Ectodermal cell (in vitro differentiated cells): ENCODE data around the gene TRIM44.

Experiments used
- H3K27ac ChIP-seq: 2 replicates; pipeline ENCODE4 v1.7.0; 2013; ENCODE audit warnings: mild to moderate bottlenecking, low read depth, low read length; ENCODE audit not compliant: insufficient read depth, poor library complexity, severe bottlenecking
- H3K27me3 ChIP-seq: 2 replicates; pipeline ENCODE4 v1.7.0; 2013; ENCODE audit warnings: mild to moderate bottlenecking, low read length; ENCODE audit not compliant: insufficient read depth, control insufficient read depth, poor library complexity, severe bottlenecking
- H3K36me3 ChIP-seq: one replicate; pipeline ENCODE4 v1.7.0; 2013; ENCODE audit warnings: low read length; ENCODE audit not compliant: control insufficient read depth, insufficient read depth
- H3K4me1 ChIP-seq: one replicate; pipeline ENCODE4 v1.7.0; 2013; ENCODE audit warnings: low read length; ENCODE audit not compliant: control insufficient read depth, insufficient read depth
- H3K4me3 ChIP-seq: 2 replicates; pipeline ENCODE4 v1.7.0; 2013; ENCODE audit warnings: low read depth, low read length, control low read depth; ENCODE audit not compliant: insufficient read depth
- H3K9me3 ChIP-seq: 2 replicates; pipeline ENCODE4 v1.7.0; 2013; ENCODE audit warnings: mild to moderate bottlenecking, low read length, moderate library complexity; ENCODE audit not compliant: control insufficient read depth
- WGBS, 2 experiments: methylation state at CpG; one replicate each; pipeline ENCODE4 v1.1.7; 2013; ENCODE audit warnings: missing lambda C conversion rate in 2 of 2; 5-methylcytosine and 5-hydroxymethylcytosine counted together

TRIM44 gene

GRCh38 chr11:35671396-35672127 lies 9.0 kb downstream of the TRIM44 start:
- H3K4me3 ChIP-seq: no peak overlapping the region
- no peaks in the 10 kb centered on the region for H3K9me3 ChIP-seq
- WGBS, 2 experiments: 96 to 98% methylated on average over 3 of the region's 3 CpGs

GRCh38 chr11:35672608-35673007 lies 10.0 kb downstream of the TRIM44 start:
- Histone ChIP-seq H3K36me3 (no peaks in the 10 kb centered on the region), H3K4me1 (no peaks in the 10 kb centered on the region), H3K4me3 (no peak overlapping the region), H3K27ac (no peak overlapping the region), H3K27me3 (no peaks in the 10 kb centered on the region), H3K9me3 (no peaks in the 10 kb centered on the region)
- WGBS, 2 experiments: 90 to 91% methylated on average over 3 of the region's 3 CpGs

More at GRCh38 chr11:35671396-35672127, 9.0 kb downstream of the TRIM44 start:
- Histone ChIP-seq H3K27me3 (no peaks in the 10 kb centered on the region), H3K4me1 (no peaks in the 10 kb centered on the region), H3K27ac (no peak overlapping the region), H3K36me3 (no peaks in the 10 kb centered on the region)

GRCh38 chr11:35675901-35676610 lies 13.5 kb downstream of the TRIM44 start:
- 83 to 100% methylated on average over 1 of the region's 1 CpG for WGBS, 2 experiments

GRCh38 chr11:35676611-35676965 lies 14.0 kb downstream of the TRIM44 start:
- no peaks in the 10 kb centered on the region for H3K4me1 ChIP-seq
- H3K27ac ChIP-seq: no peak overlapping the region
- WGBS, 2 experiments: 93 to 95% methylated on average over 1 of the region's 1 CpG
- no peak overlapping the region for H3K4me3 ChIP-seq
- H3K9me3 ChIP-seq: no peaks in the 10 kb centered on the region
- H3K27me3 ChIP-seq: no peaks in the 10 kb centered on the region
- no peaks in the 10 kb centered on the region for H3K36me3 ChIP-seq

More at GRCh38 chr11:35675901-35676610, 13.5 kb downstream of the TRIM44 start:
- Histone ChIP-seq H3K27me3 (no peaks in the 10 kb centered on the region), H3K9me3 (no peaks in the 10 kb centered on the region), H3K36me3 (no peaks in the 10 kb centered on the region), H3K4me1 (no peaks in the 10 kb centered on the region), H3K27ac (no peak overlapping the region), H3K4me3 (no peak overlapping the region)

- Histone ChIP-seq H3K9me3 (no peaks in the 10 kb centered on the region), H3K27me3 (no peaks in the 10 kb centered on the region), H3K4me3 (no peak overlapping the region), H3K36me3 (no peaks in the 10 kb centered on the region), H3K27ac (no peak overlapping the region), H3K4me1 (peaks cover 8% of the 10 kb centered on the region)
- WGBS, 2 experiments: 100% methylated on average over 1 of the region's 1 CpG
Observed at GRCh38 chr11:35677904-35678303, 15.3 kb downstream of the TRIM44 start.

GRCh38 chr11:35678471-35678870 lies 15.9 kb downstream of the TRIM44 start:
- 94 to 97% methylated on average over 3 to 4 of the region's 4 CpGs for WGBS, 2 experiments
- Histone ChIP-seq H3K27me3 (no peaks in the 10 kb centered on the region), H3K9me3 (no peaks in the 10 kb centered on the region), H3K4me3 (no peak overlapping the region), H3K36me3 (no peaks in the 10 kb centered on the region), H3K27ac (no peak overlapping the region), H3K4me1 (peaks cover 9% of the 10 kb centered on the region)

- Histone ChIP-seq H3K27ac (no peak overlapping the region), H3K27me3 (no peaks in the 10 kb centered on the region), H3K36me3 (no peaks in the 10 kb centered on the region), H3K4me3 (no peak overlapping the region), H3K4me1 (peaks cover 9% of the 10 kb centered on the region), H3K9me3 (no peaks in the 10 kb centered on the region)
- 88 to 96% methylated on average over 1 of the region's 1 CpG for WGBS, 2 experiments
Observed at GRCh38 chr11:35678975-35679374, 16.4 kb downstream of the TRIM44 start.

- H3K27me3 ChIP-seq: no peaks in the 10 kb centered on the region
- no peak overlapping the region for H3K27ac ChIP-seq
- WGBS, 2 experiments: 92% methylated on average over 1 of the region's 1 CpG; no CpG with 5 or more reads in 1 of the 2 experiments
- no peaks in the 10 kb centered on the region for H3K9me3 ChIP-seq
- no peaks in the 10 kb centered on the region for H3K36me3 ChIP-seq
- peaks cover 9% of the 10 kb centered on the region for H3K4me1 ChIP-seq
- no peak overlapping the region for H3K4me3 ChIP-seq
Observed at GRCh38 chr11:35680506-35680905, 17.9 kb downstream of the TRIM44 start.

- WGBS, 2 experiments: 97 to 100% methylated on average over 1 of the region's 1 CpG
- H3K27ac ChIP-seq: no peak overlapping the region
- peaks cover 9% of the 10 kb centered on the region for H3K4me1 ChIP-seq
- no peaks in the 10 kb centered on the region for H3K36me3 ChIP-seq
- H3K9me3 ChIP-seq: no peaks in the 10 kb centered on the region
- H3K27me3 ChIP-seq: no peaks in the 10 kb centered on the region
- H3K4me3 ChIP-seq: no peak overlapping the region
Observed at GRCh38 chr11:35681163-35681767, 18.7 kb downstream of the TRIM44 start.
